NCI-H2107 (cell line): ENCODE data around the gene GSTM3.
"Not testable (repeated sequence)": the region's sequence is repeated elsewhere in the genome, so short reads cannot be mapped to it uniquely, and the experiment has no call there.

Experiments
- DNase-seq: peaks from one replicate; lab custom pipeline; 2025; lab: John Stamatoyannopoulos, UW

GSTM3 gene

GRCh38 chr1:109697861-109698260 is 43.0 kb downstream of the GSTM3 start:
- not testable (repeated sequence) for DNase-seq

GRCh38 chr1:109697066-109697465 is 43.8 kb downstream of the GSTM3 start:
- no peak for DNase-seq

GRCh38 chr1:109695138-109695537 is 45.7 kb downstream of the GSTM3 start:
- not testable (repeated sequence) for DNase-seq

GRCh38 chr1:109694400-109694799 is 46.4 kb downstream of the GSTM3 start:
- not testable (repeated sequence) for DNase-seq

GRCh38 chr1:109691759-109692158 is 49.1 kb downstream of the GSTM3 start:
- no peak for DNase-seq

- DNase-seq = no peak
Observed at GRCh38 chr1:109689844-109690405, 50.9 kb downstream of the GSTM3 start.

- no peak for DNase-seq
Observed at GRCh38 chr1:109687641-109688499, 53.0 kb downstream of the GSTM3 start, which contains the start of gene GSTM1. TSS of gene GSTM1 (plus strand) at chr1:109687817. CDS start at chr1:109687874, 57 bp downstream.

- not testable (repeated sequence) for DNase-seq
Observed at GRCh38 chr1:109687109-109687508, 53.7 kb downstream of the GSTM3 start.

GRCh38 chr1:109685890-109686289 is 54.9 kb downstream of the GSTM3 start:
- DNase-seq = not testable (repeated sequence)

GRCh38 chr1:109685399-109685798 is 55.4 kb downstream of the GSTM3 start:
- not testable (repeated sequence) for DNase-seq

- not testable (repeated sequence) for DNase-seq
Observed at GRCh38 chr1:109684777-109685176, 56.1 kb downstream of the GSTM3 start.
